Right cardiac atrium (tissue), 5 donors: ENCODE results near the gene CAPZA2. TPM values are rescaled to one million over a fixed set of nuclear protein-coding genes. Genes with fewer than 3 reads are reported as not detected.

Experiments
- ATAC-seq, 2 donors: fragments of 200-7000 bp; cut with Tn5 transposase; one replicate each; pipeline versions ENCODE4 v1.8.0 to v1.9.1; 2020; ENCODE audit warnings: moderate library complexity in 2 of 2, mild to moderate bottlenecking in 1 of 2
- DNase-seq, 3 donors: peaks; one replicate each; pipeline ENCODE4 v3.0.0-alpha.2; 2020
- H3K27ac ChIP-seq: one replicate; pipeline ENCODE4 v1.5.1; 2013; ENCODE audit warnings: mild to moderate bottlenecking, low read length, control low read depth, moderate library complexity
- H3K27me3 ChIP-seq: one replicate; pipeline ENCODE4 v1.6.1; 2013; ENCODE audit not compliant: control insufficient read depth, insufficient read depth
- H3K4me1 ChIP-seq: one replicate; pipeline ENCODE4 v1.6.1; 2013; ENCODE audit warnings: low read length; ENCODE audit not compliant: control insufficient read depth, insufficient read depth
- H3K4me3 ChIP-seq: one replicate; pipeline ENCODE4 v1.5.1; 2013; ENCODE audit warnings: low read length, control low read depth
- H3K9me3 ChIP-seq: one replicate; pipeline ENCODE4 v1.6.1; 2013; ENCODE audit warnings: low read length; ENCODE audit not compliant: control insufficient read depth
- WGBS: extraction: QIAGEN DNeasy Blood & Tissue Kit; methylation state at CpG from one replicate; pipeline ENCODE4 v1.1.7; 2013; 5-methylcytosine and 5-hydroxymethylcytosine counted together
- intact Hi-C, 4 donors: fragments of 100-400 bp; cut with DNase I; formaldehyde crosslinking; loops; one replicate each; pipeline versions ENCODE4 v1.11.0 to v1.14.0; 2022 to 2023
- polyA plus RNA-seq: library from polyadenylated mRNA; stranded (reverse); fragments of 200-250 nt; gene quantifications from one replicate; pipeline ENCODE4 v1.2.3, GENCODE V29; 2013
- total RNA-seq, 4 donors: library from RNA; stranded (reverse); fragmentation: NEBNext Ultra II Directional; extraction: Animal tissue kit (Norgen Biotek cat#: 25700); gene quantifications; one replicate each; pipeline ENCODE4 v1.2.1, GENCODE V29; 2021
- donor health status: healthy with polysubstance abuse.
- donor health status: DM: no; HTN: yes; CAD: no.
- donor health status: DM: no; HTN: no; CAD: no.
- donor health status: DM: no; HTN: yes; CAD: no; lungs with severe emphysema.
- donor health status: DM: yes; HTN: yes; CAD: no.

The CAPZA2 gene
- total and polyA plus RNA-seq, 5 donors: 71.9 to 447 (median 336) TPM

GRCh38 chr7:116861717-116862116 is 670 bp upstream of the CAPZA2 start:
- no peak overlapping the region for H3K27ac ChIP-seq
- DNase-seq: no peak

GRCh38 chr7:116862951-116863670 is 724 bp downstream of the CAPZA2 start:
- H3K9me3 ChIP-seq: no peaks in the 10 kb centered on the region
- intact Hi-C loops: no loop called here
- no peaks in the 10 kb centered on the region for H3K27me3 ChIP-seq
- no peaks in the 10 kb centered on the region for H3K4me1 ChIP-seq
- peak overlapping the region; percentile 81 for H3K4me3 ChIP-seq
- WGBS: under 1% methylated on average over 33 of the region's 33 CpGs
- ATAC-seq (peak in 1 of 2 donors; percentile 0), DNase-seq (peak in 2 of 3 donors; percentile 47 to 54)
- H3K27ac ChIP-seq: peak overlapping the region; percentile 90

More at GRCh38 chr7:116861717-116862116, 670 bp upstream of the CAPZA2 start:
- intact Hi-C loops: no loop called here
- Histone ChIP-seq H3K27me3 (no peaks in the 10 kb centered on the region), H3K4me1 (no peaks in the 10 kb centered on the region), H3K9me3 (no peaks in the 10 kb centered on the region), H3K4me3 (no peak overlapping the region)
- no peak for ATAC-seq
- 78% methylated on average over 4 of the region's 4 CpGs for WGBS

DNA sequence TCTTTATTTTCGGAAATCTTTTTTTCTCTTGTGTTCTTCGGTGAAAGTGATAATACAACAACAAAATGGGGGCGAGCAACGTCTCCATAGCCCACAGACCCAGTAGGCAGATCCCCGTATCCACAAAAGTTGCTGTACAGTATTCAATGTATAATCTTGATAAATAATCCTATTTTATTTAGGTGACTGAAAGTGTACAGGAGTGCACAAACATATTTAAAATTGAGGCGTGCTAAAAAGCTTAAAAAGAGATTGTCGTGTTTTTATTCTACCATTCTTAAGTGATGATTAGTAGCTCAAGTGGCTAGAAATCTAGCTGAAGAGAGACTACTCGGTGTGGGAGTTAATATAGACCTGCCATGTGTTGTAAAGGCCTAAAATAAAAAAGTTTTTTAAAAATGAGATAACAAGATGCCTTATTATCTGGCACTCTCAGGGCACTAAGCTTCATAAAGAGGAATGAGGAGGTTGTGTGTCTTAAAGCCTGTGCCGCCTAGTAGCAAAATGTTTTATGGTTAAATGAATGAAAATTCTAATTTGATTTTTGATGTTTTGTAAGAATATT is 1.6 kb downstream of the CAPZA2 start:
- no peaks in the 10 kb centered on the region for H3K4me1 ChIP-seq
- intact Hi-C loops: no loop called here
- 15% methylated on average over 9 of the region's 9 CpGs for WGBS

GRCh38 chr7:116871061-116871700 is 8.8 kb downstream of the CAPZA2 start:
- peak overlapping the region; percentile 52 for H3K27ac ChIP-seq
- no peak for ATAC-seq
- intact Hi-C loops: no loop called here
- WGBS: 74% methylated on average over 6 of the region's 6 CpGs
- DNase-seq: no peak
- peak overlapping the region; percentile 20 for H3K4me3 ChIP-seq
- H3K27me3 ChIP-seq: no peaks in the 10 kb centered on the region
- peaks cover 17% of the 10 kb centered on the region for H3K4me1 ChIP-seq
- no peaks in the 10 kb centered on the region for H3K9me3 ChIP-seq

More for the DNA sequence above, 1.6 kb downstream of the CAPZA2 start:
- DNase-seq: no peak
- Histone ChIP-seq H3K27ac (peak overlapping the region; percentile 64), H3K27me3 (no peaks in the 10 kb centered on the region), H3K9me3 (no peaks in the 10 kb centered on the region), H3K4me3 (peak overlapping the region; percentile 81)
- no peak for ATAC-seq

DNA sequence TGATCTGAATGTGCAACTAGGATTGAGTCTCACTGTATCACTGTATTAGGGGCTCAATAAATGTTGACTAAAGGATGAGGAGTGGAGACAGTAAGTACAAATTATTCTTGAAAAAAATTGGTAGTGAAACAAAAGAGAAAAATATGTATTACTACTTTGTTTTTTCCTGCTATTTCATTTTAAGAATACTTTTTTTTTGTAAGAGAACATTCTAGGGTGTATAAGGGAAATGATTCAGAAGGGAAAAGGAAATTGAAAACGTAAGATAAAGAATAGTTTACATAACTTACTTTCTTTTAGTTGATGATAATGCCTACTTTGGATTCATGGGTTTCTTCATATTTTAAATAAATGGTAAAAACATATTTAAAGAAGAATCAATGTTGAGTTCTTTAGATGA is 9.6 kb downstream of the CAPZA2 start:
- WGBS: 27% methylated on average over 1 of the region's 1 CpG
- DNase-seq (no peak), ATAC-seq (no peak)
- Histone ChIP-seq H3K27me3 (no peaks in the 10 kb centered on the region), H3K9me3 (no peaks in the 10 kb centered on the region), H3K27ac (no peak overlapping the region), H3K4me1 (peaks cover 22% of the 10 kb centered on the region), H3K4me3 (no peak overlapping the region)
- intact Hi-C loops: no loop called here

GRCh38 chr7:116873619-116874018 is 11.2 kb downstream of the CAPZA2 start:
- intact Hi-C loops: no loop called here
- no peaks in the 10 kb centered on the region for H3K27me3 ChIP-seq
- ATAC-seq (no peak), DNase-seq (no peak)
- no peak overlapping the region for H3K27ac ChIP-seq
- 48% methylated on average over 1 of the region's 1 CpG for WGBS
- H3K9me3 ChIP-seq: no peaks in the 10 kb centered on the region
- peaks cover 26% of the 10 kb centered on the region for H3K4me1 ChIP-seq
- no peak overlapping the region for H3K4me3 ChIP-seq

GRCh38 chr7:116876664-116877442 is 14.5 kb downstream of the CAPZA2 start:
- intact Hi-C loops: no loop called here
- peak overlapping the region; percentile 96 for H3K27ac ChIP-seq
- ATAC-seq: peak; percentile 90 to 95
- no peaks in the 10 kb centered on the region for H3K9me3 ChIP-seq
- 20% methylated on average over 8 of the region's 8 CpGs for WGBS
- no peak overlapping the region for H3K4me3 ChIP-seq
- H3K4me1 ChIP-seq: peaks cover 17% of the 10 kb centered on the region
- peak; percentile 79 to 92 (median 85) for DNase-seq
- H3K27me3 ChIP-seq: no peaks in the 10 kb centered on the region

DNA sequence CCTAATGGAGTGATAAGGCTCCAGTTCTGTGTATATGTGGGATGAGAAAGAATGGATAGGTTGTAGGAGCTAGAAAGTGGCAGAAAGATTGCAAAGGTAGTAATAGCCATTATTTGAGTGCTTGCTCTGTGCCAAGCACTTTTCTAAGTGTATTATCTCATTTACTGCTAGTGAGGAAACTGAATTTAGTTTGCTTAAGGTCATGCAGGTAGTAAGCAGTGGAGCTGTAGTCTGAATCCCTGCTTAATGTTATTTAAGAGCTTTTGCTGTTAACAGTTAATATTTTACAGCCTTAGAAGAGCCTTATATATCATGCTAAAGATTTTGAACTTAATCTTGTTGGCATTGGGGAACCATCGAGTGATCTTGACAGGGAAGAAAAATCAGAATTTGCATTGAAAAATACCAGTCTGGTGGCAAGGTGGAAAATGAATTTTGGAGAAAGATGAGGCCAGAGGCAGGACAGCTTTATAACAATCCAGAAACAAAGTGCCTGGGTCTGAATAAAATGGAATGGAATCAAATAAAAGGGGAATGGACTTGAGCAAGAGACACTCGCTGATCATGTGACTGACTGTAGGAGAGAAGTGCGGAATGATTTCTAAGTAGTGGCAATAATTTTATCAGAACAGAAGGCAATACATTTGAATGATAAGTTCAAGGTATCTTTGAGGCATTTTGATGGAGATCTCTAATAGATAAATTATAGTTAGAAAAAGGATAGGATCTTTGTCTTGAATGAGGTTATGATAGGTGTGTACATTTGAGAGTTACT is 15.2 kb downstream of the CAPZA2 start:
- H3K27ac ChIP-seq: no peak overlapping the region
- WGBS: 80% methylated on average over 3 of the region's 3 CpGs
- no peak overlapping the region for H3K4me3 ChIP-seq

DNA sequence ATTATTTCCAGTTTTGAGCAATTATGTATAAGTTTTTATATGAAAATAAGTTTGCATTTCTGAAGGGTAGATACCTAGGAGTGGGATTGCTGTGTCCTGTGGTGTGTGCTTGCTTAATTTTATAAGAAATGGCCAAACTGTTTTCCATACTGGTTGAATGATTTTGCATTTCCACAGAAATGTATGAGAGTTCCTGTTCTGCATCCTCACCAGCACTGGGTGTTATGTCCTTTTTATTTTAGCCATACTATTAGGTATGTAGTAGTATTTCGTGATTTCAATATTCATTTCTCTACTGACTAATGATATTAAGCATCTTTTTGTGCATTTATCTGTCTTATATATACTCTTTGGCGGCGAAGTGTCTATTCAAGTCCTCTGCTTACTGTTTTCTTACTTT is 22.3 kb downstream of the CAPZA2 start:
- Histone ChIP-seq H3K9me3 (no peaks in the 10 kb centered on the region), H3K27ac (no peak overlapping the region), H3K4me1 (peaks cover 2% of the 10 kb centered on the region), H3K4me3 (no peak overlapping the region), H3K27me3 (no peaks in the 10 kb centered on the region)
- WGBS: 96% methylated on average over 3 of the region's 3 CpGs
- ATAC-seq: no peak
- intact Hi-C loops: no loop called here
- no peak for DNase-seq

More for the DNA sequence above, 15.2 kb downstream of the CAPZA2 start:
- Histone ChIP-seq H3K9me3 (no peaks in the 10 kb centered on the region), H3K27me3 (no peaks in the 10 kb centered on the region), H3K4me1 (peaks cover 17% of the 10 kb centered on the region)
- DNase-seq: no peak
- intact Hi-C loops: no loop called here
- no peak for ATAC-seq

- intact Hi-C loops: no loop called here
- Histone ChIP-seq H3K9me3 (no peaks in the 10 kb centered on the region), H3K4me1 (peaks cover 2% of the 10 kb centered on the region), H3K27ac (no peak overlapping the region), H3K27me3 (no peaks in the 10 kb centered on the region), H3K4me3 (no peak overlapping the region)
- no peak for DNase-seq
- peak in 1 of 2 donors; percentile 26 for ATAC-seq
- WGBS: 88% methylated on average over 2 of the region's 2 CpGs
Measured at GRCh38 chr7:116885724-116886123, 23.3 kb downstream of the CAPZA2 start.
